Lung (tissue), 12 donors: ENCODE data around the gene AP2A2. TPM values are rescaled to one million over a fixed set of nuclear protein-coding genes. Genes with fewer than 3 reads are reported as not detected.

Experiments
- ATAC-seq: fragments of 200-7000 bp; cut with Tn5 transposase; one replicate; pipeline ENCODE4 v1.9.1; 2020; ENCODE audit warnings: moderate number of reproducible peaks; ENCODE audit not compliant: insufficient read depth, low FRiP score
- DNase-seq, 3 donors: peaks; one replicate each; pipeline ENCODE4 v3.0.0-alpha.2; 2013 to 2017
- H3K27ac ChIP-seq, 2 donors: one replicate each; pipeline ENCODE4 v1.5.1; 2013; ENCODE audit warnings: mild to moderate bottlenecking in 2 of 2, moderate library complexity in 2 of 2, control low read depth in 1 of 2, inconsistent platforms in 1 of 2, low read depth in 1 of 2, low read length in 1 of 2
- H3K27me3 ChIP-seq, 3 donors: one replicate each; pipeline ENCODE4 v1.5.1; 2013; ENCODE audit warnings: low read length in 2 of 3; ENCODE audit not compliant: control insufficient read depth in 3 of 3, insufficient read depth in 3 of 3
- H3K36me3 ChIP-seq, 4 donors: one replicate each; pipeline ENCODE4 v1.5.1; 2013; ENCODE audit warnings: low read length in 4 of 4, mild to moderate bottlenecking in 1 of 4, moderate library complexity in 1 of 4; ENCODE audit not compliant: control insufficient read depth in 4 of 4, insufficient read depth in 4 of 4
- H3K4me1 ChIP-seq, 5 donors: one replicate each; pipeline ENCODE4 v1.5.1; 2013; ENCODE audit warnings: low read length in 5 of 5, mild to moderate bottlenecking in 2 of 5, moderate library complexity in 1 of 5; ENCODE audit not compliant: control insufficient read depth in 5 of 5, insufficient read depth in 5 of 5
- H3K4me3 ChIP-seq: one replicate; pipeline ENCODE4 v1.5.1; 2013; ENCODE audit warnings: mild to moderate bottlenecking, control low read depth, moderate library complexity
- H3K9ac ChIP-seq, 2 donors: one replicate each; pipeline ENCODE4 v1.5.1; 2013; ENCODE audit warnings: low read length in 2 of 2, control low read depth in 1 of 2; ENCODE audit not compliant: insufficient read depth in 1 of 2
- H3K9me3 ChIP-seq, 4 donors: one replicate each; pipeline ENCODE4 v1.5.1; 2013; ENCODE audit warnings: low read length in 3 of 4, mild to moderate bottlenecking in 1 of 4, moderate library complexity in 1 of 4; ENCODE audit not compliant: control insufficient read depth in 4 of 4, insufficient read depth in 3 of 4
- WGBS, 2 donors: extraction: QIAGEN DNeasy Blood & Tissue Kit; methylation state at CpG; one replicate each; pipeline ENCODE4 v1.1.7; 2013; 5-methylcytosine and 5-hydroxymethylcytosine counted together
- polyA plus RNA-seq, 2 donors: library from polyadenylated mRNA; stranded (reverse); fragments of 200-250 nt; gene quantifications; one replicate each; pipeline ENCODE4 v1.2.1, GENCODE V29; 2013
- total RNA-seq, 2 donors: library from RNA; depleted of rRNA in 1 of 2; stranded (reverse); fragments of >200 nt in 1 of 2; gene quantifications; one replicate each; pipeline ENCODE4 v1.2.1, GENCODE V29; 2014 to 2021
- TF ChIP-seq, protein P1 (sequence below): IDR thresholded peaks from 2 replicates; pipeline ENCODE4 v1.5.1; 2012; ENCODE audit warnings: mild to moderate bottlenecking; ENCODE audit errors: control extremely low read depth, extremely low read depth
- donor health status: control.
- donor health status: control.
- donor health status: Bipolar disorder and iron deficiency.
- donor health status: healthy.
- donor health status: DM: yes; HTN: yes; CAD: no.

AP2A2 gene
- total and polyA plus RNA-seq, 4 donors = 33.8 to 93.2 (median 54.4) TPM

DNA sequence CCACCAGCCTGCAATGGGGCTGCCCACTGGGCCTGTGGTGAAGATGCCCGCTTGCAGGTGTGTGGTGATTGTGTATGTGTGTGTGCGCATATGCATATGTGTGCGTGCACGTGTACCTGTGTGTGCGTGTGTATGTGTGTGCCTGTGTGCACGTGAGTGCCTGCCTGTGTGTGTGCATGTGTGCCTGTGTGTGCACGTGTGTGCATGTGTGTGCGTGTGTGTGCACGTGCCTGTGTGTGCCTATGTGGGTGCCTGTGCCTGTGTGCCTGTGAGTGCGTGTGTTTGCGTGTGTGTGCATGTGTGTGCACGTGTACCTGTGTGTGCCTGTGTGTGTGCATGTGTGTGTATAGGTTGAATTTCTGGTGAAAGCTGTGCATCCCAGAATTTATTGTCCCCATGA, 113.3 kb downstream of the AP2A2 start:
- 92 to 98% methylated on average over 12 of the region's 12 CpGs for WGBS, 2 donors
- H3K4me1 ChIP-seq = peaks cover 0 to 13% (median 1%) of the 10 kb centered on the region in 5 donors
- TF ChIP-seq, protein P1, sequence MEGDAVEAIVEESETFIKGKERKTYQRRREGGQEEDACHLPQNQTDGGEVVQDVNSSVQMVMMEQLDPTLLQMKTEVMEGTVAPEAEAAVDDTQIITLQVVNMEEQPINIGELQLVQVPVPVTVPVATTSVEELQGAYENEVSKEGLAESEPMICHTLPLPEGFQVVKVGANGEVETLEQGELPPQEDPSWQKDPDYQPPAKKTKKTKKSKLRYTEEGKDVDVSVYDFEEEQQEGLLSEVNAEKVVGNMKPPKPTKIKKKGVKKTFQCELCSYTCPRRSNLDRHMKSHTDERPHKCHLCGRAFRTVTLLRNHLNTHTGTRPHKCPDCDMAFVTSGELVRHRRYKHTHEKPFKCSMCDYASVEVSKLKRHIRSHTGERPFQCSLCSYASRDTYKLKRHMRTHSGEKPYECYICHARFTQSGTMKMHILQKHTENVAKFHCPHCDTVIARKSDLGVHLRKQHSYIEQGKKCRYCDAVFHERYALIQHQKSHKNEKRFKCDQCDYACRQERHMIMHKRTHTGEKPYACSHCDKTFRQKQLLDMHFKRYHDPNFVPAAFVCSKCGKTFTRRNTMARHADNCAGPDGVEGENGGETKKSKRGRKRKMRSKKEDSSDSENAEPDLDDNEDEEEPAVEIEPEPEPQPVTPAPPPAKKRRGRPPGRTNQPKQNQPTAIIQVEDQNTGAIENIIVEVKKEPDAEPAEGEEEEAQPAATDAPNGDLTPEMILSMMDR = no peak
- peaks cover 0 to 2% (median 0%) of the 10 kb centered on the region in 4 donors for H3K9me3 ChIP-seq
- H3K9ac ChIP-seq = no peak overlapping the region
- no peak for DNase-seq
- no peak overlapping the region for H3K27ac ChIP-seq
- no peak overlapping the region for H3K4me3 ChIP-seq
- peaks cover 0 to 6% (median 0%) of the 10 kb centered on the region in 3 donors for H3K27me3 ChIP-seq
- H3K36me3 ChIP-seq = no peaks in the 10 kb centered on the region
- ATAC-seq = no peak

- ATAC-seq (no peak), DNase-seq (no peak)
- no peaks in the 10 kb centered on the region for H3K36me3 ChIP-seq
- peaks cover 0 to 13% (median 1%) of the 10 kb centered on the region in 5 donors for H3K4me1 ChIP-seq
- H3K27ac ChIP-seq = no peak overlapping the region
- peaks cover 0 to 6% (median 0%) of the 10 kb centered on the region in 3 donors for H3K27me3 ChIP-seq
- H3K4me3 ChIP-seq = no peak overlapping the region
- peaks cover 0 to 2% (median 0%) of the 10 kb centered on the region in 4 donors for H3K9me3 ChIP-seq
- no peak overlapping the region for H3K9ac ChIP-seq
- 71 to 84% methylated on average over 32 of the region's 32 CpGs for WGBS, 2 donors
- TF ChIP-seq, protein P1 = no peak
Observed at GRCh38 chr11:1039481-1040427, 114.1 kb downstream of the AP2A2 start.

GRCh38 chr11:1040428-1041148, 114.9 kb downstream of the AP2A2 start:
- DNase-seq = no peak
- Histone ChIP-seq H3K4me3 (no peak overlapping the region), H3K27ac (no peak overlapping the region), H3K27me3 (peaks cover 0 to 6% (median 0%) of the 10 kb centered on the region in 3 donors), H3K4me1 (peaks cover 0 to 13% (median 1%) of the 10 kb centered on the region in 5 donors), H3K36me3 (no peaks in the 10 kb centered on the region), H3K9ac (no peak overlapping the region), H3K9me3 (peaks cover 0 to 2% (median 0%) of the 10 kb centered on the region in 4 donors)
- ATAC-seq = no peak
- TF ChIP-seq, protein P1 = no peak
- WGBS, 2 donors = 71 to 86% methylated on average over 16 of the region's 16 CpGs
